Activated CD4-positive, CD25-positive, alpha-beta regulatory T cell treated with anti-CD3 and anti-CD28 coated beads, Interleukin-2, amount 50 U/mL, for 16 hours (primary cell): ENCODE results near the gene CA9.
"Not testable (repeated sequence)": the region's sequence is repeated elsewhere in the genome, so short reads cannot be mapped to it uniquely, and the experiment has no call there.

Experiments used
- DNase-seq: peaks from one replicate; pipeline ENCODE4 v3.0.0-alpha.2; 2020; ENCODE audit warnings: low read depth, low spot score

CA9 gene

GRCh38 chr9:35673132-35674024 is at the start of gene CA9:
Gene CA9, plus strand, starts transcription at chr9:35673928. Its CDS starts 32 bp downstream, at chr9:35673960.
- DNase-seq: no peak

GRCh38 chr9:35627575-35627974 is 46.2 kb upstream of the CA9 start:
- no peak for DNase-seq

GRCh38 chr9:35628389-35628991 is 45.2 kb upstream of the CA9 start:
- DNase-seq: no peak

GRCh38 chr9:35629597-35629996 is 44.1 kb upstream of the CA9 start:
- no peak for DNase-seq

GRCh38 chr9:35635730-35636129 is 38.0 kb upstream of the CA9 start:
- no peak for DNase-seq

GRCh38 chr9:35636135-35636876 is 37.4 kb upstream of the CA9 start:
- no peak for DNase-seq

GRCh38 chr9:35636877-35637246 is 36.9 kb upstream of the CA9 start:
- DNase-seq: not testable (repeated sequence)

- not testable (repeated sequence) for DNase-seq
Observed at GRCh38 chr9:35637427-35637955, 36.2 kb upstream of the CA9 start.

- DNase-seq: not testable (repeated sequence)
Observed at GRCh38 chr9:35638751-35639150, 35.0 kb upstream of the CA9 start.

GRCh38 chr9:35639225-35639624 is 34.5 kb upstream of the CA9 start:
- DNase-seq: not testable (repeated sequence)

GRCh38 chr9:35639631-35640030 is 34.1 kb upstream of the CA9 start:
- DNase-seq: no peak

GRCh38 chr9:35640431-35640830 is 33.3 kb upstream of the CA9 start:
- DNase-seq: not testable (repeated sequence)

GRCh38 chr9:35641478-35641877 is 32.2 kb upstream of the CA9 start:
- not testable (repeated sequence) for DNase-seq

GRCh38 chr9:35643046-35643445 is 30.7 kb upstream of the CA9 start:
- no peak for DNase-seq

GRCh38 chr9:35645736-35646135 is 28.0 kb upstream of the CA9 start:
- not testable (repeated sequence) for DNase-seq

GRCh38 chr9:35646153-35646532 is 27.6 kb upstream of the CA9 start:
- no peak for DNase-seq

GRCh38 chr9:35646533-35647265 is 27.0 kb upstream of the CA9 start:
- DNase-seq: peak; percentile 83

- no peak for DNase-seq
Observed at GRCh38 chr9:35649431-35650340, 24.0 kb upstream of the CA9 start.

- no peak for DNase-seq
Observed at GRCh38 chr9:35650341-35651158, 23.2 kb upstream of the CA9 start, which contains the start of gene SIT1. Gene SIT1, minus strand, starts transcription at chr9:35650931. Its CDS starts 78 bp downstream, at chr9:35650853.
